GM12801 (cell line): Measurements from ENCODE around the gene JUP.

Experiments used
- CTCF ChIP-seq: IDR thresholded peaks from one replicate; pipeline ENCODE4 v1.5.1; 2011; ENCODE audit warnings: control low read depth; ENCODE audit not compliant: insufficient read length; ENCODE audit errors: extremely low read depth

The JUP gene

GRCh38 chr17:41728056-41728455 is 58.5 kb downstream of the JUP start:
- no peak for TF ChIP-seq CTCF

GRCh38 chr17:41725134-41725533 is 61.4 kb downstream of the JUP start:
- TF ChIP-seq CTCF, result no peak

GRCh38 chr17:41724476-41725050 is 61.9 kb downstream of the JUP start:
- no peak for TF ChIP-seq CTCF

- no peak for TF ChIP-seq CTCF
Measured at GRCh38 chr17:41723801-41724475, 62.6 kb downstream of the JUP start.

GRCh38 chr17:41722231-41722630 is 64.3 kb downstream of the JUP start:
- no peak for TF ChIP-seq CTCF

GRCh38 chr17:41718287-41718645 is 68.2 kb downstream of the JUP start:
- TF ChIP-seq CTCF, result no peak

GRCh38 chr17:41717408-41718286 is 68.9 kb downstream of the JUP start:
- no peak for TF ChIP-seq CTCF
